Ovary (tissue), 10 donors: Measurements from ENCODE around the gene CRCP. TPM values are rescaled to one million over a fixed set of nuclear protein-coding genes. Genes with fewer than 3 reads are reported as not detected.
"Not testable (repeated sequence)": the region's sequence is repeated elsewhere in the genome, so short reads cannot be mapped to it uniquely, and the experiment has no call there.

Source experiments
- DNase-seq, 5 donors: peaks; one replicate each; pipeline ENCODE4 v3.0.0-alpha.2; 2019 to 2020
- H3K27ac ChIP-seq, 2 donors: fragments of 200-600 bp; one replicate each; pipeline versions ENCODE4 v1.5.1 to v1.8.0; 2019 to 2022
- H3K27me3 ChIP-seq: fragments of 200-600 bp; one replicate; pipeline ENCODE4 v1.8.0; 2022
- H3K36me3 ChIP-seq: fragments of 200-600 bp; sonication (generic); one replicate; pipeline ENCODE4 v1.5.1; 2019
- H3K4me1 ChIP-seq: one replicate; pipeline ENCODE4 v1.8.1; 2013; ENCODE audit warnings: mild to moderate bottlenecking, moderate library complexity; ENCODE audit not compliant: insufficient read depth
- H3K4me3 ChIP-seq: fragments of 200-600 bp; sonication (generic); one replicate; pipeline ENCODE4 v1.5.1; 2017
- H3K9me3 ChIP-seq, 2 donors: fragments of 200-600 bp in 1 of 2; sonication (generic) in 1 of 2; one replicate each; pipeline versions ENCODE4 v1.5.1 to v1.8.1; 2013 to 2019; ENCODE audit warnings: mild to moderate bottlenecking in 1 of 2, moderate library complexity in 1 of 2
- CTCF ChIP-seq, 3 donors: fragments of 450-650 bp in 2 of 3; fragments of 200-600 bp in 1 of 3; IDR thresholded peaks; one replicate each; pipeline versions ENCODE4 v1.5.1 to v1.8.0; 2016 to 2022; ENCODE audit warnings: antibody characterized with exemption in 3 of 3, mild to moderate bottlenecking in 1 of 3
- EP300 ChIP-seq: sonication (generic); formaldehyde crosslinking; IDR thresholded peaks from one replicate; pipeline ENCODE4 v1.6.1; 2017; ENCODE audit warnings: antibody characterized with exemption
- POLR2A ChIP-seq: fragments of 450-650 bp; IDR thresholded peaks from one replicate; pipeline ENCODE4 v1.6.1; 2017; ENCODE audit warnings: antibody characterized with exemption, mild to moderate bottlenecking, moderate library complexity
- WGBS, 3 donors: extraction: QIAGEN DNeasy Blood & Tissue Kit in 1 of 3; methylation state at CpG; one replicate each; pipeline versions ENCODE4 v1.1.5 to v1.1.7; 2013 to 2017; 5-methylcytosine and 5-hydroxymethylcytosine counted together
- intact Hi-C, 4 donors: fragments of 100-400 bp; cut with DNase I; formaldehyde crosslinking; loops; one replicate each; pipeline versions ENCODE4 v1.11.0 to v1.15.1; 2022 to 2023
- long read RNA-seq, 3 donors: library from polyadenylated mRNA in 2 of 3; unstranded in 2 of 3; transcript quantifications; one replicate each; pipeline ENCODE4 v2.0.0 and lab custom pipeline, GENCODE V29; 2021 to 2026
- polyA plus RNA-seq, 2 donors: library from polyadenylated mRNA; stranded (reverse); fragments of 200-250 nt in 1 of 2; fragments of 350-450 nt in 1 of 2; fragmentation: Illumina TruSeq in 1 of 2; extraction: RNeasy Lipid Tissue Mini Kit (QIAGEN cat#74804) in 1 of 2; gene quantifications; one replicate each; pipeline ENCODE4 v1.2.3, GENCODE V29; 2013 to 2014
- total RNA-seq, 7 donors: library from RNA; depleted of rRNA in 2 of 7; stranded (reverse); fragments of >200 nt in 2 of 7; fragmentation: NEBNext Ultra II Directional in 3 of 7; extraction: Animal tissue kit (Norgen Biotek cat#: 25700) in 3 of 7; gene quantifications; one replicate each; pipeline versions ENCODE4 v1.1.0 to v1.2.4, GENCODE V29; 2016 to 2023
- donor health status: DM: no; HTN: no; CAD: no; lungs with moderate emphysema.
- donor health status: DM: no; HTN: no; CAD: no.
- donor health status: Bipolar disorder and iron deficiency.
- donor health status: DM: yes; HTN: yes; CAD: no.
- donor health status: DM: no; HTN: no; CAD: no.
- donor health status: DM: yes; HTN: yes; CAD: no.

CRCP gene
- total RNA-seq (10 to 100 TPM; 25.0 to 46.8 (median 29.1) TPM), polyA plus RNA-seq (10 to 100 TPM; 23.2 to 46.1 TPM)
- long read RNA-seq, donor 1, transcript CRCP-203 (6 exons, 3,009 nt) = major isoform, 44 of 55 reads
- long read RNA-seq, donor 1, partial matches to known transcripts = 1 of 55 reads
- long read RNA-seq, donor 1, other reads (novel, unspliced or antisense) = 5 of 55 reads
- long read RNA-seq, donor 2, transcript CRCP-203 (6 exons, 3,009 nt) = major isoform, 15 of 15 reads
- long read RNA-seq, donor 2, partial matches to known transcripts = 0 of 15 reads
- long read RNA-seq, donor 2, other reads (novel, unspliced or antisense) = 0 of 15 reads
- long read RNA-seq, donor 3, partial matches to known transcripts = 0 of 4 reads
- long read RNA-seq, donor 3, other reads (novel, unspliced or antisense) = 1 of 4 reads

GRCh38 chr7:66114743-66115649, at the start of gene CRCP:
Gene CRCP (plus strand): TSS chr7:66114847. CDS start chr7:66114963, 116 bp downstream.
- TF ChIP-seq POLR2A = peak; percentile 53
- no peak for TF ChIP-seq EP300
- WGBS, 3 donors = 0 to 1% (median 1%) methylated on average over 67 of the region's 67 CpGs
- no peaks in the 10 kb centered on the region for H3K27me3 ChIP-seq
- peaks cover 12% of the 10 kb centered on the region for H3K4me1 ChIP-seq
- no peaks in the 10 kb centered on the region for H3K36me3 ChIP-seq
- intact Hi-C loops = no loop called here
- H3K9me3 ChIP-seq = no peaks in the 10 kb centered on the region
- peak within 1 kb of the TSS; percentile 82 to 92 for H3K27ac ChIP-seq
- peak; percentile 76 to 89 (median 84) for DNase-seq
- H3K4me3 ChIP-seq = peak within 1 kb of the TSS; percentile 83

GRCh38 chr7:66069732-66070131, 44.9 kb upstream of the CRCP start:
- intact Hi-C loops = no loop called here
- H3K4me3 ChIP-seq = no peak overlapping the region
- H3K27ac ChIP-seq = no peak overlapping the region
- no peaks in the 10 kb centered on the region for H3K27me3 ChIP-seq
- TF ChIP-seq POLR2A (no peak), CTCF (IDR thresholded peaks at IDR 0.05) (no peak), EP300 (no peak)
- H3K4me1 ChIP-seq = no peaks in the 10 kb centered on the region
- DNase-seq = no peak
- H3K36me3 ChIP-seq = no peaks in the 10 kb centered on the region
- H3K9me3 ChIP-seq = no peaks in the 10 kb centered on the region
- WGBS, 3 donors = 87 to 92% (median 88%) methylated on average over 4 of the region's 4 CpGs

- Histone ChIP-seq H3K4me1 (peaks cover 2% of the 10 kb centered on the region), H3K9me3 (no peaks in the 10 kb centered on the region), H3K27ac (no peak overlapping the region), H3K27me3 (no peaks in the 10 kb centered on the region), H3K36me3 (no peaks in the 10 kb centered on the region), H3K4me3 (no peak overlapping the region)
- intact Hi-C loops = no loop called here
- no peak for DNase-seq
- TF ChIP-seq POLR2A = no peak
- TF ChIP-seq CTCF (IDR thresholded peaks at IDR 0.05) = no peak
- no peak for TF ChIP-seq EP300
- WGBS, 3 donors = 79 to 90% (median 83%) methylated on average over 1 of the region's 1 CpG
Measured at GRCh38 chr7:66070222-66070621, 44.4 kb upstream of the CRCP start.

- H3K4me1 ChIP-seq, H3K27me3 ChIP-seq, DNase-seq, H3K36me3 ChIP-seq, H3K4me3 ChIP-seq, H3K27ac ChIP-seq, intact Hi-C loops, H3K9me3 ChIP-seq: not testable (repeated sequence)
- 66 to 68% (median 67%) methylated on average over 7 of the region's 7 CpGs for WGBS, 3 donors
Measured at GRCh38 chr7:66072208-66072607, 42.4 kb upstream of the CRCP start.

GRCh38 chr7:66075590-66076461, 38.8 kb upstream of the CRCP start, which contains the start of gene ASL:
Gene ASL (plus strand): TSS chr7:66075819. CDS start chr7:66076082, 263 bp downstream.
- Histone ChIP-seq H3K4me1 (peaks cover 10% of the 10 kb centered on the region), H3K27ac (peak within 1 kb of the TSS; percentile 49 to 71), H3K9me3 (no peaks in the 10 kb centered on the region), H3K27me3 (no peaks in the 10 kb centered on the region), H3K36me3 (no peaks in the 10 kb centered on the region), H3K4me3 (peak within 1 kb of the TSS; percentile 87)
- intact Hi-C loops = no loop called here
- peak; percentile 92 to 96 (median 94) for DNase-seq
- TF ChIP-seq CTCF (IDR thresholded peaks at IDR 0.05) (peak in 2 of 3 donors; percentile 12 to 20), POLR2A (peak; percentile 84), EP300 (no peak)
- WGBS, 3 donors = 0 to 1% (median 1%) methylated on average over 52 to 67 of the region's 67 CpGs
